Measurements from ENCODE around the gene SCG3.
A peak's percentile ranks its signal among the peaks of the same experiment; 100 is the strongest.

DNA sequence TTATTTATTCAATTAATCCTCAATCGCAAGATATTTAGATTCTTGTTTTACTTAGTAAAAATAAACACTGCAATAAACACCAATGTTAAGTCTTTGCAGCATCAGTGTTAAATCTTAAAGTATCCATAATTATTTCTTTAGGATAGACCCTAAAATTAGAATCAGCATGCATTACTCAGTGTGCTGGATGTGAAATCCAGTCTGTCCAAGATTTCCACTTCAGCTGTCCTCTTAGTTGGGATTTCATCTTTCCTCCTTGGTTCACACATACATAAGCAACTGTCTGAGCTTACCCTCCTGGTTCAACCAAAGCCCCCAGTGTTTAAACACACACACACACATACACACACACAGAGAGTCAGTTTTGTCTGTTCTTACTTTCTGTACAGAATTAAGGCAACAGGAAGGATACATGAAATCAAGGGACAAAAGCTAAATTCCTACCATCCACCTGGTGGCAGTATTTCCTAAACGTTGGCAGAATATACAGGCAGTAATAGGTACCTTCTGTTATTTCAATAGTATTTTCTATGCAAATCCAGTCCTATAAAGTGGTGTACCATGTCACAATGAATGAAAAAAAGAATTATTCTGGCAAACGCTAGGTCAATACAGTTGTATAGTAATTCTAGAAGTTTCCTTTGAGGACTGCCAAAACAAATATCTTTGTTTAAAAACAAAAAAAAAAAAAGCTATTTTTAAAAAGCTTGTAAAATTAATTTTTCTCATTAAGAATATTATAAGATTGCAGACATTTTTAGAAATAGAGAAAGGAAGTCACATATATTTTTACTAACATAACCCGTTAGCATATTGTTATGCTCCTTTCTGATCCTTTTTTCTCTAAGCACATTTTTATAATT is 31.4 kb upstream of the SCG3 start:
- TF ChIP-seq, protein P1, sequence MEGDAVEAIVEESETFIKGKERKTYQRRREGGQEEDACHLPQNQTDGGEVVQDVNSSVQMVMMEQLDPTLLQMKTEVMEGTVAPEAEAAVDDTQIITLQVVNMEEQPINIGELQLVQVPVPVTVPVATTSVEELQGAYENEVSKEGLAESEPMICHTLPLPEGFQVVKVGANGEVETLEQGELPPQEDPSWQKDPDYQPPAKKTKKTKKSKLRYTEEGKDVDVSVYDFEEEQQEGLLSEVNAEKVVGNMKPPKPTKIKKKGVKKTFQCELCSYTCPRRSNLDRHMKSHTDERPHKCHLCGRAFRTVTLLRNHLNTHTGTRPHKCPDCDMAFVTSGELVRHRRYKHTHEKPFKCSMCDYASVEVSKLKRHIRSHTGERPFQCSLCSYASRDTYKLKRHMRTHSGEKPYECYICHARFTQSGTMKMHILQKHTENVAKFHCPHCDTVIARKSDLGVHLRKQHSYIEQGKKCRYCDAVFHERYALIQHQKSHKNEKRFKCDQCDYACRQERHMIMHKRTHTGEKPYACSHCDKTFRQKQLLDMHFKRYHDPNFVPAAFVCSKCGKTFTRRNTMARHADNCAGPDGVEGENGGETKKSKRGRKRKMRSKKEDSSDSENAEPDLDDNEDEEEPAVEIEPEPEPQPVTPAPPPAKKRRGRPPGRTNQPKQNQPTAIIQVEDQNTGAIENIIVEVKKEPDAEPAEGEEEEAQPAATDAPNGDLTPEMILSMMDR (IDR thresholded peaks at IDR 0.05): peak; percentile 73 to 78 (median 77)
- TF ChIP-seq POLR2AphosphoS5 (IDR thresholded peaks at IDR 0.05) (no peak), EP300 (IDR thresholded peaks at IDR 0.05) (no peak), POLR2A (IDR thresholded peaks at IDR 0.05; ENCODE audit: low read depth) (no peak)
